SKM-1 (cell line): ENCODE data around the gene SLC6A12.

Source experiments
- DNase-seq: peaks from one replicate; lab custom pipeline; 2025; ENCODE audit not compliant: unreplicated experiment; lab: John Stamatoyannopoulos, UW

Gene SLC6A12

DNA sequence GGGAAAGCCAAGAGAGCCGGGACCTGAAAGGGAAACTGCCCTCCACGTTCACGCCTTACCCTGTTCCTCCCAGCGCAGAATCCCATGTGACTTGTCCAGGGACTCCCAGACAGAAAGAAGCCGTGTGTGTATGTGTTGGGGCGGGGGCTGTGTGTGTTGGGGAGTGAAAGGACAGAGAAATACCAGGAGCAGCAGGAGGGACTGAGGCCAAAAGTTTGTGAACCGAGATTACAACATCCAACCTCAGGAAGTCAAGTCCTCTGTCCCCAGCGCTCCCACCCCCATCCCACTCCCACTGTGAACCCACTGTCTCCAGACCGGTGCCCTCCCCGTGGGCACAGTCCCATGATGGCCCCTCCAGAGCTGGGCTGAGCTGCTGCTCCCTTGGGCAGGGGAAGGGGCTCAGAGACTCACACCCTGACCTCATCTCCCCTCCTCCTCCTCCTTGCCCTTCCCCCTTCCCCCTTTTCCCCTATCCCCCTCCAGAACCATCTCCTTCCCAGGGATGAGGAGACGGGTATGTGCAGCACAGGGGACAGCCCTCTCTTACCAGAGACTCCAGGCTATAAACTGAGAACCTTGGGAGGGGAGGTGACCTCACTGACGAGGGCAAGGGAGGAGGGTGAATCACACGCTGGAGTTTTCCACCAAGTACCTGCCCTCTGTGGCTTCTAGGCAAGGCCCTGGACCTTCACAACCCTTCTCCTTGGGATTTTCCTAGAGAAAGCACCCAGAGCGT is at the start of gene SLC6A12:
Gene SLC6A12 (minus strand): TSS at position 155 of the 739 bp plus-strand sequence. CDS start 4,171 bp downstream, outside the sequence.
- DNase-seq, result no peak

DNA sequence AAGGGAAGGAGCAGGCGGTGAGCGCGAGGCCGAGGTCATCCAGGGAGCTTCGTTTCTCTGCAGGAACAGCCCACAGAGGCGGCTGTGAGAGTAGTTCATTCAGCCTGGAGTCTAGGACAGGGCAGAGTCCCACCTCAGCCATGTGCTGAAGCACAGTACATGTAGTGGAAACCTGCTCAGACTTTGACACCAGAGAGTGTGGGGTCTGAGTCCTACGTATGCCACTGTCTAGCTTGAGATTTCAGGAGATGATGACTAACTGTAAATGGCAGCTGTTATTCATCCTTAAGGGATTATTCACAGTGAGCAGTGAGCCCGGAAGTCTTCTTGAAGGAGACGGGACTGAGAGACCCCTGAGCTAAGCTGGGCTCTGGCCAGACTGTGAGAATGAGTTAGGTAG is 49.6 kb upstream of the SLC6A12 start:
- DNase-seq, result no peak

DNA sequence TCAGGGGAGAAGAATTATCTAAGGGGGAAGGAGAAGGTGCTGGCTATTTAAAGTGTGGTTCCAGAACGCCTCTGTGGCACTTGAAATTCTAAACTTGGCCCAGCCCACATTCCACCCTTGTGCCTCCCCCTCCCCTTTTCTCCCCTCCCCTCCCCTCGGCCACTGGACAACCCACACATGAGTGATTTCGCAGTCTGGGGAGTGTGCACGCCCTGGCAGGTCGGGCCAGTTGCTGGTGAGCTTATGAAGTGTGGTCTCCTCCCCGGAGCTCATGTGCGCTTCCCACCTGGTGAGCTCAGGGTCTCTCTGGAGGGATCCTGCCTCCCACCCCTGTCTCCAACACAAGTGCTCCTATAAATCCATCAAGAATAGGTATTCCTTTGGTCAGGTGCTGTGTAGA is 48.9 kb upstream of the SLC6A12 start, which contains the start of gene SLC6A13:
Gene SLC6A13 (minus strand): TSS at position 20 of the 400 bp plus-strand sequence. CDS start 2,784 bp downstream, outside the sequence.
- no peak for DNase-seq

DNA sequence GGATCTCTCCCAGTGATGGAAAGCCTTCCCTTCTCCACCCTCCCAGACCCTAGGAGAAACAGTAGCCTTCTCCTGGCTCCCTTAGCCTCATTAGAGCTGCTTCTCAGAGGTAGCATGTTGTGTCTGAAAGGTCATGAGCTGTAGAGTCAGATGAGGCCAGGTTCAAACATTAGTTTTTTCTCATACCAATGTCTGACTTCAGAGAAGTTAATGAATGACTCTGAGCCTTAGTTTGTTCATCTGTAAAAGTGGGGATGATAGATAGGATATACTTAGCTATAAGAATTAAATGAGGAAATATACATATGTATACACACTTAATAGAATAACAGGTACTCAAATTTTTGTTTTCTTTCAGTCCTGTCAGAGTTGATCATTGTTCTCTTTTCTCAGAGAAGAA is 48.2 kb upstream of the SLC6A12 start:
- DNase-seq, result no peak

DNA sequence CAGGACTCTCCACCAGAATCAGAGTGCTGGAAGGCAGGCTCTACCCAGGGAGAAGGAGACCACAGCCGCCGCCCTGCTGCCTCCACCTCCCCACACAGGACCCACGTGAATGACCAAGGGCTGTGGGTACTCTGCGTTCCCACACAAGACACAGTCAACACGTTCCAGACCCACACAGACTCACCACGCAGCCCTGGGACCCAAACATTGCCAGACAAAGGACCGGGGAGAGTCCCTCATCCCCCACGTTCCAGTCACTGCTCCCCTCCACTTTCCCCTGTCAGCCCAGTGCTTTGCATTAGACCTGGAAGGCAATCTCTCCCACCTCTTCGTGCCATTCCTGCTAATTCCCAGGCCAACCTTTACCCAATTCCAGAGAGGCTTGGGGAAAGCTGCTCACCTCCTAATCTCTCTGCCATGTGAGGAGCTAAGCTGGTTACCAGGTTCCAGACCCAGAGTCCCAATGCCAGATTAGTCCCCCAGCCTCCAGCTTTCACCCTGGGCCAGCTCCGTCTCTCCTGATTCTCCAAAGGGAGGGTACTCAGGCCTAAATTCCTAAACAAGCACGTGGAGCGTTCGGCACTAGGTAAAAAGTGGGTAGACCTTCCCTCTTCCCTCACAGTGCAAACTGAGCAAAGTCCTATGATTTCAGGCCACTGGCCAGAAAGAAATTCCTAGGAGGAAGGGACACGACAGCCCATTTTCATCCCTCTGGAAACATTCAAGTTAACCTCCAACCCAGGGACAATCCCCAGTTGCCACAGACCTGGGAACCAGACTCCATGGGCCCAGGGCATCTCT is 43.8 kb upstream of the SLC6A12 start:
- DNase-seq, result no peak

DNA sequence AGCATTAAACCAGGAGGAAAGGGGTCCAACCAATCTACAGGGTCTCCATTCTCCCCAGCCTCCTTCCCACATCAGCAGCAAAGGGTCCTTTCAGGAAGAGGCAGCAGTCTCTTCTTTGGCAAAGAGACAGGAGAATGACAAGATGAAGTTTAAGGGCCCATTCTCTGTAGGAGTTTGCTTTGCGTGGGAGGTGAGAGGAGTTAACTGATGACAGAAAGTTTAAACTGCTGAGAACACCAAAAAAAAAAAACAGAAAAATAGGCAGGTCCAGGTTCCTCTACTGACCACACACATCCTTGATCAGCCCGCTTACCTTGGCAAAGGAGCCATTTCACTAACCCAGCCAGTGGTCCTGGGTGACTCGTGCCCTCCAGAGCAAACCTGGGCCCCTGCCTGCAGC is 43.0 kb upstream of the SLC6A12 start:
- no peak for DNase-seq

DNA sequence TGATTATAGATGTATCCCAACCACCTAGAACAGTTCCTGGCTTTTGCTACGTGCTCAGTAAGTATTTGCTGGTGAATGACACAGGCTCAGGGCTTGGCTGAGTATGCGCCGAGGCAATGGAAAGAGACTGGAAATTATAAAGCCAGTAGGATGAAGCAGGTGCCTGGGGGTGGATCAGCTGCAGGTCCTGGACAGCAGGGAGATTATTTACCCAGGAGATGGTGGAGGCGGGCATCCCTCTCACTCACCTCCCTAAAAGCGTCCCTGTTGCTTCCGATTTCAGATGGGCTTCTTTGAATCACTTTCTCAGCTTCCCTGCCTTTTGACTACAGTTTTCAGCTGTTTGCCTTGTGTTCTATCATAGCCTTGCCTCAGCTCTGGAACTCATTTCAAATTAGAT is 42.3 kb upstream of the SLC6A12 start:
- no peak for DNase-seq

DNA sequence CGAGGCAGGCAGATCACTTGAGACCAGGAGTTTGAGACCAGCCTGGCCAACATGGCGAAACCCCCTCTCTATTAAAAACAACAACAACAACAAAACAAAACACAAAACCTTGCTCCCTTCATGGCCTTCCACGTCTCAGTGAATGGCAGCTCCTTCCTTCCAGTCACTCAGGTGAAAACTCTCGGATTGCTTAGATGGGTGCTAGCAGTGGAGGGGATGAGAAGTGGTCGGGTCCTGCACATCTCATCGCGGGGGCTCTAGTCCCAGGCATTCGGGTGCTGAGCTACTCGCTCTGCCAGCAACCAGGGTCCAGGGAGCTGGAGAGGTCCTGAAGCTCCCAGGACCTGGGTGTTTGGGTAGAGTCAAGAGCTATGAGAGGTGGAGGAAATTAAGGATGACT is 41.0 kb upstream of the SLC6A12 start:
- DNase-seq, result no peak

DNA sequence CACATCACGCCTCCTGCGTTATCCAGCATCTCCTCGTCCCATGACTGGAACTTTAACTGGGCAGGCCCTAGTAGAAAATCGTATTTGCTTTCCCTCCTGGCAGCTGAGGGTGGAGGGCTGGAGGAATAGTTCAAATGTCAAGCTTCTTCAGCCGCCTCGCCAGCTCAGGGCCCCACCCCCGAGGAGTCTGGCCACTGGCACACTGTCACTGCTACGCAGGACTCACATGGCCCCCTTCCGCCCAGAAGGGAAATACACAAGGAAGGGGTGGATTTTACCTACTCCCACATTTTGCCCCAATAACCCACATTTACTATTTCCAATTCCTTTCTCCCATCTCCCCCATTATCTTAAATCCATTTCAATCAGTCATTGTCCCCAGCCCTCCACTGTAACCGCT is 40.1 kb upstream of the SLC6A12 start:
- DNase-seq, result no peak

DNA sequence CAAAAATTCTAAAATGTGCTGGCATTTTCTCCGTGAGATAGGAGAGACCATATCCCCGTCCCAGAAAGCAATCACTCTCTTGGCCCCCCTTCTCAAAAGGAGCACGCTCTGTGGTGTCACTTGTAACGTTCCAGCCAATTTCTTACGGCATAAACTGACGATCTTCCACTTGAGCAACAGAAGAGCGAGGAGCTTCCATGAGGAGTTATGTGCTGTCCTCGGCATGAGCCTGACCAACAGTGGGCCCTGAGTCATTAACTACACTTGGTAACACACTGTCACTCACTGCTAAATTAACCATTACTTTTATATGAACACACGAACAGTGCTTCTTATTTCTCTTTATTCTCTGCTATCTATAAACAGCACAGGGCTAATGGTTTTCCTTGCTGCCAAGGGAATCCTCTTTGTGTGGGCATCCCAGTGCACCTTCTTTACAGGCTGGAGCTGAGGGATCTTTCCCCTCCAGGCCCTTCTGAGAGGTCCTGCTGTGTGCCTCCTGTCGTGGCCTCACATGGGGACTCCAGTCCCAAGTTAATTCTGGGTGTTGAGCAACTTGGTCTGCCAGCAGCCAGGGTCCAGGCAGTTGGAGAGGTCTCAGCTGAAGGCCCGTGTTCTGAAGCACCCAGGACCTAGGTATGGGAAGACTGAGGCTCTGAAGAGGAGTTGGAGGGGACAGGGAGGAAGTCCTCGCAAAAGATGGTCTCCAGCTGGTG is 39.3 kb upstream of the SLC6A12 start:
- no peak for DNase-seq

DNA sequence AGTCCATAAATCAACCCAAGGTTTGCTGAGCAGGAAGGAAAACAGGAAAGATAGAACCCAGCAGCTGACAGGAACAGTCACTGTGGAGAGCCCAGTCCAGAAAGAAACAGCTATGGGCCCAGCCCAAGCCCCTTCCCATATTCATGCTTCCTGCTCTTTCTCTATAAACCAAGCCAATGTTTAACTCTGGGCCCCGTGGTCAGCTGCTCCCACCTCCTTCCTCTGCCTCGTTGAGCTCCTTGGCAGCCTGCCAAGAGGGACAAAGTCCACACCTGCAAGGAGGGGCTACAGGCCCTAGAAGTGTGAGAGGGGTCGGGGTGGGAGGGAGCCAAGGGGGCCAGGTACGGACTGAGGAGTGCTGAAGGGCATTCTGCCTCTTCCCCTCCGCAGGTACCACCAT is 38.7 kb upstream of the SLC6A12 start:
- no peak for DNase-seq

DNA sequence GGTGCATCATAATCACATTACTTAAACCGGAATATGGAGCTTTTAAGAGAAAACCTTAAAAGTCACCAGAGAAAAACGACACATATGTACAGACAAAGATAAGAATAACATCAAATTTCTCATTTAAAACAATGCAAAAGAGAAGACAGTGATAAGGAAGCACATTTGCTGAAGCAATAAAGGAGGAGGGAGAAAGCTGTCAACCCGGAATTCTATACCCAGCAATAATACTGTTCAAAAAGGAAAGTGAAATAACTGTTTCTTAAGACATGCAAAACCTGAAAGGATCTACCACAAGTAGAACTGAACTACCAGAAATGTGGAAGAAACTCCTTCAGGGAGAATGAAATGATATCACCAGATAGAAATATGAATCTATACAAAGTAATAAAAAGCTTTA is 33.3 kb upstream of the SLC6A12 start:
- DNase-seq, result no peak

DNA sequence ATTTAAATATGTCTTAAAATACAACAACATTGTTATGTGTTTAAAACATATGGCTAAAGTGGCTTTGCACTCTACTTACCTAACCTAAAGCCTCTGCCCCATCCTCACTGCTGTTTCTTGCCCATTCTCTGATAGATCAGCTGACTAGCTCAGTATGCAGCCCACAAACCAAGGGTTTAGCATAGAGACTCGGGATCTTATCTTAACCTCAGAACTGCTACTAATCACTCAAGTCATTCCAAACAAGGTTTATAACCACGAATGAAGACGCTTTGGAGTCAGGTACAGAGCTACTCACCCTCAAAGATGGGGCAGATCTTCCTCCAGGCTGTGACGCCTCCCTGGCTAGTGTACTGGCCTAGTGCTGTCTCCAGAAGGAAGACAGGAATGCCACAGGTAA is 29.4 kb upstream of the SLC6A12 start:
- no peak for DNase-seq

DNA sequence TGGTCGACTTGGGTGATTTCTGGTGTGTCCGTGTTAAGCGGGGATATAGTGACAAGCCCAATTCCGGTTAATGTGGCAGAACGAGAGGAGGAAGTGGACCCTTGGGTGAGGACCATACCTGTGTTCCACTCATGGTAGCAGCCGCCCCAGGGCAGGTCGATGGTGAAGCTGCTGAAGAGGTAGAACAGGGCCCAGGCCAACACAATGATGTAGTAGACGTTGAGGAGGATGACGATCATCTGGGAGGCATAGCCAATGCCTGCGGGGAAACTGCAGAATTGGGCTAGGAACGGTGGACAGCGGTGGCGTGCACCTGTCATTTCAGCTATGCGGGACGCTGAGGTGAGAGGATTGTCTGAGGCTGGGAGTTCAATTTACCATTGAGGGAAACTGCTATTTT is 28.5 kb upstream of the SLC6A12 start:
- DNase-seq, result no peak

DNA sequence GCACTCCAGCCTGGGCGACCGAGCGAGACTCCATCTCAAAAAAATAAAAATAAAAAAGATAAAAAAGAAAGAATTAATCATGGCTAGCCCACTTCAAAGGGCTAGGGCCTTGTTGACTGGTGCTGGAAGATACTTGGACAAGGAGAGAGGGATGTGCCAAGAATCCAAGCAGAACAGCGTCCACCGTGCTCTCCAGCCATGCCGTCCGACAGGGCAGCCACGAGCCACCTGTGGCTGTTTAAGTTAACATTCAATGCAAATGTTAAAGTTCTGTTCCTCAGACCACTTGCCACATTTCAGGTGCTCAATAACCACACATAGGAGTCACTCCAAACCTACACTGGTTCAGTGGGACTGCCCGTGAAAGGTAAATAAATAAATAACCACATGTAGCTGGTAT is 27.3 kb upstream of the SLC6A12 start:
- no peak for DNase-seq

DNA sequence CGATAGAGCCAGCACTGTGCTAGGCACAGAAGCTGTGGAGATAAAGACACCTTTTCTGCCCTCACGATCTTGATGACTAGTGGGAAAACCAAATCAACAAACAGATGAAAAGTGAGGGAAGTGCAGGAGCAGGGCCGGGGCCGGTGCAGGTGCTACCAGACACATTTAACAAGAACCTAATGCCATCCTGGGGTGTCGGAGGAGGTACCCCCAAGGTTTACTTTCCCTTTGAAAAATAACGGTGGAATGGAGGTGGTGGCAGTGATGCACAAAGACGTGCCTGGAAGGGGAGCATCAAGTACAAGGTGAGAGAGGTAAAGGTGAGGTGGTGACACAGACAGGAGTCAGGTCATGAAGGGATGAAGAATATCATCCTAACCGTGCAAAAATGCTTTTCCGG is 26.6 kb upstream of the SLC6A12 start:
- no peak for DNase-seq

DNA sequence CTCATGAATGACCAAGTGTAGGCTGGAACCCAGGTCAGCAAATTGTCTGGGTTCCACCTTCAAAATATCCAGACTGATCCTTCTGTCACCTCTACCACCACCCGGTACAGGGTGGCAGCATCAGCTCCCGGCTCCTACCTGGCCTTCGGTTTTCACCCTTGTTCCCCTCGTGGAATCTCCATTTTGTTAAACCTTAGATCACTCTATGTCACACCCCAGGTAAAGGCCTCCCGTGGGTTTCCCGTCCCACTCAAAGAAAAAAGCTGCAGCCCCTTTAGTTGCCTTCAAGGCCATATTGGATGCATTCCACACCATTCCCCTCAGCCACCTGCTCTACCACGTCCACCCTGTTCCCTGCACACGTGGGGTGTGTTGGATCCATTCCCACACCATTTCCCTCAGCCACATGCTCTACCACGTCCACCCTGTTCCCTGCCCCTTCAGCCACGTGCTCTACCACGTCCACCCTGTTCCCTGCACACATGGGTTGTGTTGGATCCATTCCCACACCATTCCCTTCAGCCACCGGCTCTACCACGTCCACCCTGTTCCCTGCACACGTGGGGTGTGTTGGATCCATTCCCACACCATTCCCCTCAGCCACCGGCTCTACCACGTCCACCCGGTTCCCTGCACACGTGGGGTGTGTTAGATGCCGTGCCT is 24.9 kb upstream of the SLC6A12 start:
- no peak for DNase-seq

DNA sequence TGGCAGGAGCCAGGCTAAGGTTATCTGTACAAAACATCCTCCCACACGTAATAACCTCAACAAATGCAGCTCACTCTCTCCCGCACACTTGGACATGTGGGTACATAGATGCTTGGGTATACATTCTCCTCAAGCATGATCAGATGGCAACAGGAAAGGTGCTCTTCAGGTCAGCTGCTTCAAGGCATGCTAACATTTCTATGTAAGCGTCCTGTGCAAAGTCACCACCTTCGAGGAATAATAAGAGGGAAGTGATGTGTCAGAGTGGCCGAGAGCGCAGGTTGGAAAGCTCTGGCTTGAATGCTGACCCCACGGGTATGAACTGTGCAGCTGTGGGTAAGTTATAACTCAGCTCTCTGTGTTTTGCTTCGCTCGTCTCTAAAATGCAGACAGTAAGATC is 24.2 kb upstream of the SLC6A12 start:
- no peak for DNase-seq

DNA sequence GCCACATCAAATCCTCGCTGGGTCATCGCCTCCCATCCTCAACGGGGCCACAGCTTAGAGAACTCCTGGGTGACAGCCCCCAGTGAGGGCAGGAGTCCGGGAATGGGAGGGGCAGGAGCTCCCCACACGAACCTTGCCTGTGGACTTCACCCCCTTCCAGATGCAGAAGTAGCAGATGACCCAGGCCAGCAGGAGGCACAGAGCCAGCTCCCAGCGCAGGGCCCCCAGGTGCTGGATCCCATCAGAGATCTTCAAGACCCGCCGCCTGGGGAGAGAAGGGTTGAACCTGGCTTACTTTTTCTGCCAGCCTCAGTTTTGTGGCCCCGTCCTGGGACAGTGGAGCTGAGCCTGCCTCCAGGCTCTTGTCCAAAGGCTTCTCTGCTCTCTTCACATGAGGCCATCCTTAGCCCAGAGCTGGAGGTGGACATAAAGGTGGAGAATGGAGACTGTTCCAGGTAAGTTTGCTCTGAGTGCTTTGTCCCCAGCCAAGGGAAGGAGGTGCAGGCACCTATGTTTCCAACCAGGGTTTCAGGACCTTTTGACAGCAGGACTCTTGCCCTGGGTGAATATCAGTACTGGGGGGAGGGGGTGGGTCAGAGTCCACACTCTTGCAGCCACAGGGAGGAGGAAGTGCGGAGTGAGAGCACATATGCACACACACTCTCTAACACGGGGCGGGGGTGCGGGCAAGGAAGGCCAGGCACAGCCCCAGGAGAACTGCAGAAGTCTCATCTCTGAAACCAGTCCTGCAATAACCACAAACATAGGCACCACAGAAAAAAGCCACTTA is 23.3 kb upstream of the SLC6A12 start:
- no peak for DNase-seq

DNA sequence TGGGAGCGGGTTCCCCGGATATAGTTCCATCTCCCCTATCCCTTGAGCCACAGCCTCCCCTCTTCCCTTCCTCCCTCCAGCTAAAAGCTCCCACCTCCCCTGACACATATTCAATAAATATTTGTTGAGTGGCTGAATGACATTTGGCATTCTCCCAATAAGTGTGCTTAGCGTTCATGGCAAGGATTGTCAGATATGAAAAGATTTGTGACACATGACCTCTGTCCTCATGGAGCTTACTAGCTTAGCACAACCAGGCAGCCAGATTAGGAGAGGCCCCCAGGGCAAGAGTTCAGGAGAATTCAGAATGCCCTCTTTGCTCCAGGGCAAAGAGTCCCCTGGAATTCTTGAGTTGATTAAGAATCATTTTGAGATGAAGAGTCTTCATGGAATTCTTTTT is 22.5 kb upstream of the SLC6A12 start:
- no peak for DNase-seq
